ENCODE results near the gene RNF41.

- no peak for TF ChIP-seq POLR2A (IDR thresholded peaks at IDR 0.05)
- no peak for TF ChIP-seq CTCF (IDR thresholded peaks at IDR 0.05)
These were observed 34.7 kb upstream of the RNF41 start for GRCh38 chr12:56256326-56256960.

Data from vagina (tissue), 2 donors.